Cardiac atrium fibroblast (primary cell): ENCODE results near the gene PABPN1L. TPM values are rescaled to one million over a fixed set of nuclear protein-coding genes. Genes with fewer than 3 reads are reported as not detected.

ENCODE experiments used
- total RNA-seq: library from RNA; depleted of rRNA; stranded (reverse); fragments of >200 nt; gene quantifications from 2 replicates; pipeline ENCODE4 v1.2.3, GENCODE V29; 2015

The PABPN1L gene
- not detected in 2 replicates for total RNA-seq

GRCh38 chr16:88866151-88866920, at the start of gene PABPN1L:
Gene PABPN1L (minus strand): TSS chr16:88866660. CDS start chr16:88866606, 54 bp downstream.

GRCh38 chr16:88856828-88857727, 9.4 kb downstream of the PABPN1L start, which contains the start of the genes GALNS and TRAPPC2L:
Gene GALNS (minus strand): TSS chr16:88856947. CDS start chr16:88856877, 70 bp downstream.
Gene TRAPPC2L (plus strand): TSS chr16:88857127. CDS start chr16:88857151, 24 bp downstream.

Other genes with a start within 250 kb of the PABPN1L start
- gene IL17C, start 228.1 kb downstream of the PABPN1L start, total RNA-seq = not detected in 2 replicates
- gene CYBA, start 215.6 kb downstream of the PABPN1L start, total RNA-seq = 490 and 554 TPM in 2 replicates
- 54.0 and 99.6 TPM in 2 replicates for gene MVD, start 203.6 kb downstream of the PABPN1L start, total RNA-seq
- gene SNAI3, start 180.2 kb downstream of the PABPN1L start, total RNA-seq = 0.16 TPM in 1 of 2 replicates, not detected in the other
- 14.1 and 15.1 TPM in 2 replicates for gene RNF166, start 160.3 kb downstream of the PABPN1L start, total RNA-seq
- 13.0 and 13.5 TPM in 2 replicates for gene CTU2, start 160.2 kb downstream of the PABPN1L start, total RNA-seq
- gene PIEZO1, start 81.4 kb downstream of the PABPN1L start, total RNA-seq = 232 and 251 TPM in 2 replicates
- 2.5 and 7.3 TPM in 2 replicates for gene CDT1, start 62.9 kb downstream of the PABPN1L start, total RNA-seq
- 251 and 258 TPM in 2 replicates for gene APRT, start 54.7 kb downstream of the PABPN1L start, total RNA-seq
- gene GALNS, start 9.7 kb downstream of the PABPN1L start, total RNA-seq = 38.1 and 38.2 TPM in 2 replicates
- 41.5 TPM in 2 replicates for gene TRAPPC2L, start 9.5 kb downstream of the PABPN1L start, total RNA-seq
- gene CBFA2T3, start 110.5 kb upstream of the PABPN1L start, total RNA-seq = not detected in 2 replicates
- gene ACSF3, start 227.2 kb upstream of the PABPN1L start, total RNA-seq = 24.6 and 30.3 TPM in 2 replicates